Loucy (cell line): ENCODE measurements around the gene PXN.

Experiments used
- H2AFZ ChIP-seq: fragments of 200-600 bp; sonication (generic); 2 replicates; pipeline ENCODE4 v1.6.0; 2016; ENCODE audit warnings: antibody characterized with exemption, mild to moderate bottlenecking, low read length, moderate library complexity
- H3F3A ChIP-seq: fragments of 200-600 bp; 2 replicates; pipeline ENCODE4 v1.6.0; 2016; ENCODE audit warnings: antibody characterized with exemption, low read depth, mild to moderate bottlenecking
- H3K27me3 ChIP-seq: fragments of 200-600 bp; sonication (generic); 2 replicates; pipeline ENCODE4 v1.6.1; 2014; ENCODE audit warnings: low read length, mild to moderate bottlenecking; ENCODE audit not compliant: insufficient read depth, poor library complexity, severe bottlenecking
- H3K36me3 ChIP-seq: fragments of 200-600 bp; sonication (generic); 2 replicates; pipeline ENCODE4 v1.6.1; 2016; ENCODE audit warnings: low read length; ENCODE audit not compliant: insufficient read depth
- H3K4me1 ChIP-seq: fragments of 200-600 bp; sonication (generic); 2 replicates; pipeline ENCODE4 v1.5.1; 2014; ENCODE audit warnings: low read length, mild to moderate bottlenecking; ENCODE audit not compliant: insufficient read depth, poor library complexity, severe bottlenecking
- H3K4me2 ChIP-seq: fragments of 200-600 bp; sonication (generic); 2 replicates; pipeline ENCODE4 v1.6.0; 2014; ENCODE audit warnings: antibody characterized with exemption, low read length, low read depth, mild to moderate bottlenecking; ENCODE audit not compliant: poor library complexity, severe bottlenecking
- H3K4me3 ChIP-seq: fragments of 200-600 bp; sonication (generic); 2 replicates; pipeline ENCODE4 v1.5.1; 2014; ENCODE audit warnings: low read length, mild to moderate bottlenecking, mixed read lengths; ENCODE audit not compliant: poor library complexity, severe bottlenecking
- H3K79me2 ChIP-seq: fragments of 200-600 bp; sonication (generic); 2 replicates; pipeline ENCODE4 v1.6.1; 2014; ENCODE audit warnings: low read length; ENCODE audit not compliant: insufficient read depth
- H3K9ac ChIP-seq: fragments of 200-600 bp; sonication (generic); 2 replicates; pipeline ENCODE4 v1.6.0; 2014; ENCODE audit warnings: mild to moderate bottlenecking, low read depth, low read length, moderate library complexity; ENCODE audit not compliant: poor library complexity, severe bottlenecking
- H3K9me2 ChIP-seq: fragments of 200-600 bp; sonication (generic); replicated peaks from 2 replicates; pipeline ENCODE4 v1.6.1; 2016; ENCODE audit warnings: low read depth, low read length, mixed read lengths
- H3K9me3 ChIP-seq: fragments of 200-600 bp; sonication (generic); 2 replicates; pipeline ENCODE4 v1.6.1; 2014; ENCODE audit warnings: mild to moderate bottlenecking, antibody characterized with exemption, low read length, low read depth; ENCODE audit not compliant: insufficient read depth
- H4K20me1 ChIP-seq: fragments of 200-600 bp; sonication (generic); 2 replicates; pipeline ENCODE4 v1.6.0; 2014; ENCODE audit warnings: antibody characterized with exemption, low read length, mild to moderate bottlenecking; ENCODE audit not compliant: insufficient read depth, poor library complexity, severe bottlenecking
- CTCF ChIP-seq: fragments of 200-600 bp; sonication (generic); conservative IDR thresholded peaks from 2 replicates; pipeline ENCODE4 v1.5.1; 2014; ENCODE audit warnings: mild to moderate bottlenecking, antibody characterized with exemption, low read length
- EZH2phosphoT487 ChIP-seq: fragments of 200-600 bp; IDR thresholded peaks from 2 replicates; pipeline ENCODE4 v1.6.1; 2018; ENCODE audit warnings: antibody characterized with exemption, mild to moderate bottlenecking, moderate library complexity, borderline replicate concordance

The PXN gene

GRCh38 chr12:120211904-120212283 is 53.6 kb downstream of the PXN start:
- Histone ChIP-seq H3F3A (no peaks in the 10 kb centered on the region), H3K9me2 (no peaks in the 10 kb centered on the region), H3K79me2 (no peaks in the 10 kb centered on the region), H3K36me3 (no peaks in the 10 kb centered on the region), H4K20me1 (no peaks in the 10 kb centered on the region), H2AFZ (no peak overlapping the region), H3K27me3 (no peaks in the 10 kb centered on the region), H3K9ac (no peak overlapping the region), H3K4me1 (no peaks in the 10 kb centered on the region), H3K4me3 (no peak overlapping the region), H3K9me3 (no peaks in the 10 kb centered on the region), H3K4me2 (no peak overlapping the region)
- TF ChIP-seq CTCF (no peak), EZH2phosphoT487 (no peak)

- Histone ChIP-seq H3K9me3 (no peaks in the 10 kb centered on the region), H3K9ac (no peak overlapping the region), H3K27me3 (no peaks in the 10 kb centered on the region), H3K9me2 (no peaks in the 10 kb centered on the region), H3K79me2 (no peaks in the 10 kb centered on the region), H3K4me1 (no peaks in the 10 kb centered on the region), H2AFZ (no peak overlapping the region), H4K20me1 (no peaks in the 10 kb centered on the region), H3K4me2 (no peak overlapping the region), H3K36me3 (no peaks in the 10 kb centered on the region), H3F3A (no peaks in the 10 kb centered on the region), H3K4me3 (no peak overlapping the region)
- TF ChIP-seq CTCF (no peak), EZH2phosphoT487 (no peak)
Observed at GRCh38 chr12:120211243-120211903, 54.2 kb downstream of the PXN start.

GRCh38 chr12:120209851-120210250 is 55.7 kb downstream of the PXN start:
- H3K9me2 ChIP-seq: no peaks in the 10 kb centered on the region
- H3F3A ChIP-seq: no peaks in the 10 kb centered on the region
- H3K27me3 ChIP-seq: no peaks in the 10 kb centered on the region
- no peak overlapping the region for H2AFZ ChIP-seq
- no peak overlapping the region for H3K4me3 ChIP-seq
- H3K4me2 ChIP-seq: no peak overlapping the region
- H3K9me3 ChIP-seq: no peaks in the 10 kb centered on the region
- no peaks in the 10 kb centered on the region for H3K79me2 ChIP-seq
- no peaks in the 10 kb centered on the region for H4K20me1 ChIP-seq
- H3K9ac ChIP-seq: no peak overlapping the region
- no peaks in the 10 kb centered on the region for H3K36me3 ChIP-seq
- TF ChIP-seq EZH2phosphoT487 (no peak), CTCF (no peak)
- H3K4me1 ChIP-seq: no peaks in the 10 kb centered on the region
